ENCODE results near the gene CMTM7. TPM values are rescaled to one million over a fixed set of nuclear protein-coding genes. Genes with fewer than 3 reads are reported as not detected.
"Not testable (repeated sequence)": the region's sequence is repeated elsewhere in the genome, so short reads cannot be mapped to it uniquely, and the experiment has no call there.

The CMTM7 gene
- total and polyA plus RNA-seq, 4 donors = 2.0 to 17.3 (median 8.4) TPM

DNA sequence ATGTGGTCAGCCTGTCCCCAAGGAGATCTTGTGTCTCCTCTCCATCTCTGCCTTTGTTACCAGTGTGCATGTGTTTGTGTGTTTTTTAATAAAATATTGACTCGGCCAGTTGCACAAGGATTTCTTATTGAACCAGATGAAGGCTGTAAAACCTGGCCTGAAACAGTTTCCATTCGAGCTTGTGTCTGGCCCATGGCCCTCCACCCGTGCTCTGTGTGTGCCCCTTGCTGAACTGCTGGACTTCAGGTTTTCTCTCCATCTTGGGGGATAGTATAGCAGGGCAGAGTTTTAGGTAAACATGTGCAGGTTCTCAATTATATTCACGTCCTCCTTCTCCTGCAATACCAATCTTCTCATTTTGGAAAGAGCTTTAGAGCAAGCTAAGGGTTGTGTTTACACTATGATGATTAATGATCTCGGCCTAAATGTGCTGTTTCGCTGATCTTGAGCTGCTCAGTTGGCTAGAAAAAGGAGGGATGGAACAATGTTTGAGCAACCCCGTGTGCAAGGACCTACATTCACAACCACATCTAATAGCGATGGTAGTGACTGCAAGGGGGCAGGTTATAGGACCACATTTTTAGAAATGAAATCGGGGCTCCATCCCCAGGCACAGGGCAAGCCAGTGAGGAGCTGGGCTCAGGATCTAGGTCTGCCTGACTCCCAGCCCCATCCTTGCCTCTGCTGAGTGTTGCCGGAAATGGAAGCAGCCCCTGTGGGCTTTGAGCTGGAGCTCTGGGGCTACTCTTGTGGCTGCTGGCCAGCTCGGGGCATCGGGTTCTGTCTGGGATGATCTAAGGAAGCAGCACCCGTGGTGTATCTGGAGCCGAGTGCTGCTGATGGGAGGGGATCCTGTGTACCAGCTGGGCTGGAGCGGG lies 63.3 kb downstream of the CMTM7 start:
- H3K36me3 ChIP-seq (ENCODE audit: control insufficient read depth in 1 of 2, insufficient read depth in 2 of 2, low read length in 1 of 2) = no peaks in the 10 kb centered on the region
- ATAC-seq (ENCODE audit: low FRiP score) (no peak), DNase-seq (no peak)
- H3K4me1 ChIP-seq (ENCODE audit: control insufficient read depth in 1 of 2, insufficient read depth in 2 of 2, low read length in 2 of 2) = no peaks in the 10 kb centered on the region
- H3K27me3 ChIP-seq (ENCODE audit: control insufficient read depth in 1 of 2, insufficient read depth in 2 of 2, low read length in 1 of 2) = no peaks in the 10 kb centered on the region
- H3K27ac ChIP-seq (ENCODE audit: low read depth in 1 of 2, low read length in 2 of 2) = no peak overlapping the region
- H3K4me3 ChIP-seq (ENCODE audit: low read length in 2 of 2) = no peak overlapping the region
- intact Hi-C loops (cut with DNase I) = no loop called here
- no peaks in the 10 kb centered on the region for H3K9me3 ChIP-seq (ENCODE audit: control insufficient read depth, low read length)
- 82% methylated on average over 15 of the region's 15 CpGs for WGBS, 2 donors

DNA sequence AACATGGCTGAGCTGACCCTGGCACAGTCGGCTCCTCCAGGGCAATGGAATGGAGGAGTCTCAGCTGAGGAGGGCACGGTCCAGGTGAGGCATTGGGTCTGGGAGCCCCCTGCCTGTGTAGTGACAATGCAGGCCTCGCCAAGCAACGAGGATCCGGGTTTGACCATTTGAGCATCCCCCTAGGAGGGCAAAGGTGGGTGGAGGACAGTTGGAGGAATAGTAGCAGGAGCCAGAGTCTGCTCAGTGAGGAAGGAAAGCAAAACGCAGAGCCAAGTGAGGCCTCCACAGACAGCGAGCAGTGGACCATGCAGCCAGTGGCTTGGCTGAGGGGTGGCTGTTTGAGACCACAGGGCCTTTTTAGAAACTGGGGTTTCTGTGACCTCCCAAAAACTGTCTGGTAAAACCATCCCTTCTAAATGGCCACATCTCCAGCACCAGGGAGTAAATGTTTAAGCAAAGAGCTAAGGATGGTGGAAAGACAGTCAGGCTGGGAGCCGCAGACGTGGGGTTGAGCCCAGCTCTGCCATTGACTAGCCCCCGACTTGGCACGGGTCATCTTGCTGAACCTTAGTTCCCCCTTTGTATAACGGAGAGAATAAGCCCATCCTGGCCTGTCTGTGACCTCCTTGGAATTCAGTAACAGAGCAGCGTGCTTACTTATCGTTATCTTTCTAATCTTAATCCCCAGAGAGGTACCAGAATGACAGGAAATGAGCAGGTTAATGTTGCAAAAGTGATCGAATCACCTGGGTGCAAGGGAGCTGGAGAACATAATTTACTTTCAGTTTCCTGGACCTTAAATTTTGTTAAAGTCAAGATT lies 64.2 kb downstream of the CMTM7 start:
- Histone ChIP-seq H3K36me3 (ENCODE audit: control insufficient read depth in 1 of 2, insufficient read depth in 2 of 2, low read length in 1 of 2) (no peaks in the 10 kb centered on the region), H3K4me1 (ENCODE audit: control insufficient read depth in 1 of 2, insufficient read depth in 2 of 2, low read length in 2 of 2) (no peaks in the 10 kb centered on the region), H3K27ac (ENCODE audit: low read depth in 1 of 2, low read length in 2 of 2) (no peak overlapping the region), H3K27me3 (ENCODE audit: control insufficient read depth in 1 of 2, insufficient read depth in 2 of 2, low read length in 1 of 2) (no peaks in the 10 kb centered on the region), H3K4me3 (ENCODE audit: low read length in 2 of 2) (no peak overlapping the region), H3K9me3 (ENCODE audit: control insufficient read depth, low read length) (no peaks in the 10 kb centered on the region)
- no peak for DNase-seq
- intact Hi-C loops (cut with DNase I) = no loop called here
- WGBS, 2 donors = 95% methylated on average over 15 of the region's 15 CpGs
- no peak for ATAC-seq (ENCODE audit: low FRiP score)

DNA sequence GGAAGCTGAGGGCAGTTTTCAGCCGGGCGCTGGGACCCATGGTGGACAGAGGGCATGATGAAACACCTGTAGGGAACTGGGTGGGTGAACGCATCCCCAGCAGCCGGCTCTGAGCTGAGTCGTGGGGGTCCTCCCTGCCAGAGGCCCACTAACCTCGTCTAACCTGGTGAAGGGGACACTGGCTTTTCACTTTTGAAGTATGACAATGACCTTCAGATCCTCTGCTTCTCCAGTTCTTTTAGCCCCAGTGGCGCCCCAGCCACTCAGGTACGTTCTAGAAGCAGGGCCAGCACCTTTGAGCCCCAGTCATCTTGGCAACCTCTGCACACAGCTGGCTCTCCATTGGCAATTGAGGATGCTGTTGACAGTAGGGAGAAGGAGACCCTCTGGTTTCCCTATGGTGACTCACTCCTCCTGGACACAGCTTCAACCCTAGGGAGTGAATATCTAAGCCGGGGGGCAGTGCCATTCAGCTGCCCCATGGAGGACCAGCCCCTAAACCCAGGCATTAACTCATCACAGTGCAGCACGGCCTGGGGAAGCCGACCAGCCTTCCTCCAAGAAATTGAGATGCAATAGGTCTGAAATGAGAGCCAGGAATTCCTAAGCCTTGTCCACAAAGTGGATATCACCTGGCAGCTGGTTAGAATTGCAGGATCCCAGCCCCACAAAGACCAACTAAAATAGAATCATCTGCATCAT lies 64.9 kb downstream of the CMTM7 start:
- ATAC-seq (ENCODE audit: low FRiP score) (peak; percentile 44), DNase-seq (no peak)
- WGBS, 2 donors = 90 to 92% methylated on average over 11 of the region's 11 CpGs
- intact Hi-C loops (cut with DNase I) = no loop called here
- Histone ChIP-seq H3K27ac (ENCODE audit: low read depth in 1 of 2, low read length in 2 of 2) (no peak overlapping the region), H3K36me3 (ENCODE audit: control insufficient read depth in 1 of 2, insufficient read depth in 2 of 2, low read length in 1 of 2) (no peaks in the 10 kb centered on the region), H3K4me1 (ENCODE audit: control insufficient read depth in 1 of 2, insufficient read depth in 2 of 2, low read length in 2 of 2) (no peaks in the 10 kb centered on the region), H3K9me3 (ENCODE audit: control insufficient read depth, low read length) (no peaks in the 10 kb centered on the region), H3K4me3 (ENCODE audit: low read length in 2 of 2) (no peak overlapping the region), H3K27me3 (ENCODE audit: control insufficient read depth in 1 of 2, insufficient read depth in 2 of 2, low read length in 1 of 2) (no peaks in the 10 kb centered on the region)

DNA sequence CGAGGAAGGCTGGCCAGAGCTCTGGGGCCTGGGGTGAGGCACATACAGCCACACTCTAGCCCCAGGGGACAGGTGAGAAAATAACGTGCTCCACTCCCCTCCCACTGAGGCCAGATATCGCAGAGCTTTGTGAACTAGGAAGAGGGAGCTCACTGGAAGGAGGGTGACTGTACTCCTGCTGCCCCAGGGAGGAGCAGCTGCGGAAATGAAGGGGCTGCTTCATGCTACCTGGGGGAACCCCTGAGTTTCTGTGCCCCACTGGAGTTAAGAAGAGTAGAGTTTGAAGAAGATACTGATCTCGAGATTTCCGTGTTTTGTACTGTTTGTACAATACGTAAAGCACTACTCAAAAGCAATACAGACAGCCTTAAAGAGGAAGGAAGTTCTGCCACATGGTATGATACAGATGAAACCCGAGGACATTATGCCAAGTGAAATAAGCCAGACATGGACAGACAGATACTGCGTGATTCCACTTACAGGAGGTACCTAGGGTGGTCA lies 66.4 kb downstream of the CMTM7 start:
- no peaks in the 10 kb centered on the region for H3K36me3 ChIP-seq (ENCODE audit: control insufficient read depth in 1 of 2, insufficient read depth in 2 of 2, low read length in 1 of 2)
- H3K27ac ChIP-seq (ENCODE audit: low read depth in 1 of 2, low read length in 2 of 2) = no peak overlapping the region
- ATAC-seq (ENCODE audit: low FRiP score) = no peak
- no peaks in the 10 kb centered on the region for H3K4me1 ChIP-seq (ENCODE audit: control insufficient read depth in 1 of 2, insufficient read depth in 2 of 2, low read length in 2 of 2)
- H3K4me3 ChIP-seq (ENCODE audit: low read length in 2 of 2) = no peak overlapping the region
- H3K9me3 ChIP-seq (ENCODE audit: control insufficient read depth, low read length) = no peaks in the 10 kb centered on the region
- DNase-seq = no peak
- no peaks in the 10 kb centered on the region for H3K27me3 ChIP-seq (ENCODE audit: control insufficient read depth in 1 of 2, insufficient read depth in 2 of 2, low read length in 1 of 2)
- WGBS, 2 donors = 76 to 83% methylated on average over 9 of the region's 9 CpGs
- intact Hi-C loops (cut with DNase I) = no loop called here

DNA sequence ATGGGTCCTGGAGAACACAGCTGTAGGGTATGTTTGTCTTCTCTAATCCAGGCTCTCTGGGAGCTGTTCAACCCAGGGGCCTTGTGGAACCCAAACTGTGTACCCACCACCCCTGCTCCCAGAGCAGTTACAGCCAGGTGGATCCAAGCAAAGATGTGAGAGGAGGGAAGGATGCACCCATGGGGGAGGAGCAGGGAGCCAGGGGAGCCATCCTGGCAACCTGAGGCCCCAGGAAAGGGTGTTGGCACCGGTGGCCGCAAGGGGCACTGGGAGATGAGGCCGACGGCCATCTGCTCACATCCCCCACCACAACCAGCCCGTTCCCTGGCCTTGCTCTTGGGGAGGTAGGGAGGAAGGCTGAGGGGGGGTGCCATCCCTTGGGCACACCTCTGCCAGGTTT lies 67.8 kb downstream of the CMTM7 start:
- no peak overlapping the region for H3K4me3 ChIP-seq (ENCODE audit: low read length in 2 of 2)
- H3K9me3 ChIP-seq (ENCODE audit: control insufficient read depth, low read length) = no peaks in the 10 kb centered on the region
- DNase-seq = no peak
- ATAC-seq (ENCODE audit: low FRiP score) = no peak
- 96 to 98% methylated on average over 5 of the region's 5 CpGs for WGBS, 2 donors
- no peak overlapping the region for H3K27ac ChIP-seq (ENCODE audit: low read depth in 1 of 2, low read length in 2 of 2)
- no peaks in the 10 kb centered on the region for H3K27me3 ChIP-seq (ENCODE audit: control insufficient read depth in 1 of 2, insufficient read depth in 2 of 2, low read length in 1 of 2)
- H3K36me3 ChIP-seq (ENCODE audit: control insufficient read depth in 1 of 2, insufficient read depth in 2 of 2, low read length in 1 of 2) = no peaks in the 10 kb centered on the region
- intact Hi-C loops (cut with DNase I) = no loop called here
- no peaks in the 10 kb centered on the region for H3K4me1 ChIP-seq (ENCODE audit: control insufficient read depth in 1 of 2, insufficient read depth in 2 of 2, low read length in 2 of 2)

DNA sequence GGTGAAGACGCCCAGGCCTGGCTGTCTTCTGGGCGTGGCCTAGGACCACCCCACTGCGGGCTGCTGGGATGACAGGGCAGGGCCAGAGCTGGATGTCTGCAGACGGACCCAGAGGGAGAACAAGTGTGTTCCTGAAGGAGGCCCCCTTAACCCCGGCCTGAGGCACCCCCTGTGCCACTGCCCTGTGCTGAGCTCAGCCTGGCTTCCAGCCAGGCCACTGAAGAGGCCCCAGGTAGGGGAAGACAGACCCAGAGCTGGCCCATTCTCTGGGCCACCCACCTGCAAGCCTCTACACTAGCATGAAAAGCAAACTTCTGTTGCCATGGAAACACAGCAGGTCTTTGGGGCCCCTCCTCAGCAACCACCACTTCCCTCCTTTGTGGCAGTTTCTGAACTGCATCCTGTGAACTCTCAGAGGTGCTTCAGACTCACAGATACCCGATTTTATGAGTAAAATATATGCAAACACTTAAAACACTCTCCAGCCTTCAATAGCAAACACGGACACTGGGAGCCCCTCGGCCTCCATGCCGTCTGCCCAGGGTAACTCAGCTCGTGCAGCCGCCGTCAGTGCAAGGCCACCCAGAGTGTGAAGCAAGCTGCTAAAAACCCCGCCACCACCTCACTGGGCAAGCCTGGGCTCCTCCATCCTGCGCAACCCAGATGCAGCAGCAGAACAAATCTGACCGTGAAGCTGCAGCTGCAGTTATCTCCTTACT lies 68.5 kb downstream of the CMTM7 start:
- DNase-seq (no peak), ATAC-seq (ENCODE audit: low FRiP score) (peak; percentile 59)
- H3K4me3 ChIP-seq (ENCODE audit: low read length in 2 of 2) = no peak overlapping the region
- no peaks in the 10 kb centered on the region for H3K4me1 ChIP-seq (ENCODE audit: control insufficient read depth in 1 of 2, insufficient read depth in 2 of 2, low read length in 2 of 2)
- intact Hi-C loops (cut with DNase I) = no loop called here
- 83 to 85% methylated on average over 15 of the region's 15 CpGs for WGBS, 2 donors
- no peaks in the 10 kb centered on the region for H3K36me3 ChIP-seq (ENCODE audit: control insufficient read depth in 1 of 2, insufficient read depth in 2 of 2, low read length in 1 of 2)
- H3K27me3 ChIP-seq (ENCODE audit: control insufficient read depth in 1 of 2, insufficient read depth in 2 of 2, low read length in 1 of 2) = no peaks in the 10 kb centered on the region
- H3K27ac ChIP-seq (ENCODE audit: low read depth in 1 of 2, low read length in 2 of 2) = no peak overlapping the region
- H3K9me3 ChIP-seq (ENCODE audit: control insufficient read depth, low read length) = no peaks in the 10 kb centered on the region

DNA sequence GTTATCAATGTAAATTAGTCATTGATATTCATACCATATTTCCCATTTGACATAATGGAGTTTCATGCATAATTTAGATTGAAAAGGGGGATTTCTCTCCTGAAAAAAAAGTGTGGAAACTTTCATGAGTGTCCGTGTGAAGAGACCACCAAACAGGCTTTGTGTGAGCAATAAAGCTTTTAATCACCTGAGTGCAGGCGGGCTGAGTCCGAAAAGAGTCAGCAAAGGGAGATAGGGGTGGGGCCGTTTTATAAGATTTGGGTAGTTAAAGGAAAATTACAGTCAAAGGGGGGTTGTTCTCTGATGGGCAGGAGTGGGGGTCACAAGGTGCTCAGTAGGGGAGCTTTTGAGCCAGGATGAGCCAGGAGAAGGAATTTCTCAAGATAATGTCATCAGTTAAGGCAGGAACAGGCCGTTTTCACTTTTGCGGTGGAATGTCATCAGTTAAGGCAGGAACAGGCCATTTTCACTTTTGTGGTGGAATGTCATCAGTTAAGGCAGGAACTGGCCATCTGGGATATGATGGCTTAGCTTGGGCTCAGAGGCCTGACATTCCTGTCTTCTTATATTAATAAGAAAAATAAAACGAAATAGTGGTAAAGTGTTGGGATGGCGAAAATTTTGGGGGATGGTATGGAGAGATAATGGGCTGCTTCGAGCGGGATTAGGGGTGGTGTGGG lies 69.3 kb downstream of the CMTM7 start:
- H3K27me3 ChIP-seq (ENCODE audit: control insufficient read depth in 1 of 2, insufficient read depth in 2 of 2, low read length in 1 of 2); H3K4me1 ChIP-seq (ENCODE audit: control insufficient read depth in 1 of 2, insufficient read depth in 2 of 2, low read length in 2 of 2); intact Hi-C loops (cut with DNase I); H3K9me3 ChIP-seq (ENCODE audit: control insufficient read depth, low read length); ATAC-seq (ENCODE audit: low FRiP score); H3K27ac ChIP-seq (ENCODE audit: low read depth in 1 of 2, low read length in 2 of 2); H3K36me3 ChIP-seq (ENCODE audit: control insufficient read depth in 1 of 2, insufficient read depth in 2 of 2, low read length in 1 of 2); DNase-seq; H3K4me3 ChIP-seq (ENCODE audit: low read length in 2 of 2): not testable (repeated sequence)
- 95 to 97% methylated on average over 10 of the region's 10 CpGs for WGBS, 2 donors

Data from aorta (tissue), 5 donors.